Smooth muscle cell (in vitro differentiated cells): Measurements from ENCODE around the gene APBA1. TPM values are rescaled to one million over a fixed set of nuclear protein-coding genes. Genes with fewer than 3 reads are reported as not detected.

Source experiments
- DNase-seq: peaks from one replicate; lab custom pipeline; 2025; ENCODE audit not compliant: unreplicated experiment; lab: John Stamatoyannopoulos, UW
- H2AFZ ChIP-seq: fragments of 200-600 bp; sonication (generic); 2 replicates; pipeline ENCODE4 v1.6.0; 2016; ENCODE audit warnings: antibody characterized with exemption, low read depth, mild to moderate bottlenecking
- H3F3A ChIP-seq: fragments of 200-600 bp; sonication (generic); 2 replicates; pipeline ENCODE4 v1.6.0; 2017; ENCODE audit warnings: antibody characterized with exemption, low read depth
- H3K27ac ChIP-seq: fragments of 200-600 bp; sonication (generic); 2 replicates; pipeline ENCODE4 v1.5.1; 2016; ENCODE audit warnings: low read depth, mild to moderate bottlenecking
- H3K27me3 ChIP-seq: fragments of 200-600 bp; sonication (generic); 2 replicates; pipeline ENCODE4 v1.6.1; 2016; ENCODE audit warnings: low read depth, mild to moderate bottlenecking
- H3K36me3 ChIP-seq: fragments of 200-600 bp; sonication (generic); 2 replicates; pipeline ENCODE4 v1.5.1; 2016; ENCODE audit warnings: low read depth
- H3K4me1 ChIP-seq: fragments of 200-600 bp; sonication (generic); 2 replicates; pipeline ENCODE4 v1.5.1; 2016; ENCODE audit warnings: low read depth
- H3K4me2 ChIP-seq: fragments of 200-600 bp; sonication (generic); 2 replicates; pipeline ENCODE4 v1.6.0; 2016; ENCODE audit warnings: mild to moderate bottlenecking
- H3K4me3 ChIP-seq: fragments of 200-600 bp; sonication (generic); 2 replicates; pipeline ENCODE4 v1.5.1; 2016; ENCODE audit warnings: mild to moderate bottlenecking
- H3K79me2 ChIP-seq: fragments of 200-600 bp; sonication (generic); 2 replicates; pipeline ENCODE4 v1.6.0; 2016; ENCODE audit warnings: low read depth, mild to moderate bottlenecking
- H3K9ac ChIP-seq: fragments of 200-600 bp; sonication (generic); 2 replicates; pipeline ENCODE4 v1.6.0; 2016; ENCODE audit warnings: low read depth
- H3K9me3 ChIP-seq: fragments of 200-600 bp; sonication (generic); replicated peaks from 2 replicates; pipeline ENCODE4 v1.5.1; 2016; ENCODE audit warnings: low read depth
- H4K20me1 ChIP-seq: fragments of 200-600 bp; sonication (generic); 2 replicates; pipeline ENCODE4 v1.6.0; 2016; ENCODE audit warnings: low read depth
- CTCF ChIP-seq: fragments of 200-600 bp; sonication (generic); IDR thresholded peaks from 2 replicates; pipeline ENCODE4 v1.5.1; 2017; ENCODE audit warnings: borderline replicate concordance, mild to moderate bottlenecking, antibody characterized with exemption; ENCODE audit not compliant: insufficient read depth, poor library complexity, severe bottlenecking
- WGBS: methylation state at CpG from one replicate; pipeline ENCODE4 v1.1.7; 2016; ENCODE audit warnings: low lambda C conversion rate; 5-methylcytosine and 5-hydroxymethylcytosine counted together
- polyA plus RNA-seq: library from polyadenylated mRNA; unstranded; fragments of >200 nt; fragmentation: Nextera tagmentation; extraction: Ambion mirVana; gene quantifications from 2 replicates; pipeline ENCODE4 v1.2.1, GENCODE V29; 2016
- total RNA-seq: library from RNA; depleted of rRNA; stranded (reverse); fragments of >200 nt; gene quantifications from 2 replicates; pipeline ENCODE4 v1.2.3, GENCODE V29; 2014

Gene APBA1
- total and polyA plus RNA-seq, 2 experiments from 2014 or later = 1.4 to 6.1 TPM

GRCh38 chr9:69617006-69617405 is 55.2 kb downstream of the APBA1 start:
- no peak overlapping the region for H3K4me2 ChIP-seq
- no peaks in the 10 kb centered on the region for H3F3A ChIP-seq
- no peak for TF ChIP-seq CTCF
- no peak overlapping the region for H2AFZ ChIP-seq
- no peaks in the 10 kb centered on the region for H3K36me3 ChIP-seq
- H3K9ac ChIP-seq = no peak overlapping the region
- no peak overlapping the region for H3K27ac ChIP-seq
- H3K4me1 ChIP-seq = no peaks in the 10 kb centered on the region
- no peaks in the 10 kb centered on the region for H4K20me1 ChIP-seq
- H3K27me3 ChIP-seq = no peaks in the 10 kb centered on the region
- DNase-seq = no peak
- no peaks in the 10 kb centered on the region for H3K79me2 ChIP-seq
- no peak overlapping the region for H3K4me3 ChIP-seq
- H3K9me3 ChIP-seq = no peaks in the 10 kb centered on the region

GRCh38 chr9:69615880-69616279 is 56.3 kb downstream of the APBA1 start:
- no peak for DNase-seq
- 87% methylated on average over 3 of the region's 3 CpGs for WGBS
- Histone ChIP-seq H3K27ac (no peak overlapping the region), H3K4me1 (no peaks in the 10 kb centered on the region), H3K9ac (no peak overlapping the region), H3K36me3 (no peaks in the 10 kb centered on the region), H3K4me3 (no peak overlapping the region), H3K79me2 (no peaks in the 10 kb centered on the region), H3K4me2 (no peak overlapping the region), H3F3A (no peaks in the 10 kb centered on the region), H3K27me3 (no peaks in the 10 kb centered on the region), H3K9me3 (no peaks in the 10 kb centered on the region), H2AFZ (no peak overlapping the region), H4K20me1 (no peaks in the 10 kb centered on the region)
- no peak for TF ChIP-seq CTCF

- Histone ChIP-seq H3K27ac (no peak overlapping the region), H4K20me1 (no peaks in the 10 kb centered on the region), H3K4me1 (no peaks in the 10 kb centered on the region), H3K27me3 (no peaks in the 10 kb centered on the region), H3K79me2 (no peaks in the 10 kb centered on the region), H2AFZ (no peak overlapping the region), H3K9me3 (no peaks in the 10 kb centered on the region), H3K36me3 (no peaks in the 10 kb centered on the region), H3F3A (no peaks in the 10 kb centered on the region), H3K4me3 (no peak overlapping the region), H3K4me2 (no peak overlapping the region), H3K9ac (no peak overlapping the region)
- no peak for DNase-seq
- 77% methylated on average over 3 of the region's 3 CpGs for WGBS
- no peak for TF ChIP-seq CTCF
Measured at GRCh38 chr9:69611221-69611620, 61.0 kb downstream of the APBA1 start.

- Histone ChIP-seq H3K9ac (no peak overlapping the region), H3K4me3 (no peak overlapping the region), H3K9me3 (no peaks in the 10 kb centered on the region), H3F3A (no peaks in the 10 kb centered on the region), H3K4me2 (no peak overlapping the region), H3K27ac (no peak overlapping the region), H3K79me2 (no peaks in the 10 kb centered on the region), H4K20me1 (no peaks in the 10 kb centered on the region), H3K4me1 (no peaks in the 10 kb centered on the region), H3K27me3 (no peaks in the 10 kb centered on the region), H3K36me3 (no peaks in the 10 kb centered on the region), H2AFZ (no peak overlapping the region)
- no peak for DNase-seq
- TF ChIP-seq CTCF = no peak
Measured at GRCh38 chr9:69609156-69609555, 63.0 kb downstream of the APBA1 start.
